NB4 (cell line): ENCODE data around the gene ZBTB3.

Source experiments
- CTCF ChIP-seq: IDR thresholded peaks from one replicate; pipeline ENCODE4 v1.5.1; 2012; ENCODE audit warnings: low read depth, low read length
- MAX ChIP-seq: IDR thresholded peaks from 2 replicates; pipeline ENCODE4 v1.6.1; 2011; ENCODE audit warnings: low read depth, low read length
- POLR2A ChIP-seq: IDR thresholded peaks from 2 replicates; pipeline ENCODE4 v1.6.1; 2011; ENCODE audit warnings: mild to moderate bottlenecking; ENCODE audit not compliant: insufficient read length; ENCODE audit errors: extremely low read depth

GRCh38 chr11:62712861-62713260, 41.1 kb downstream of the ZBTB3 start:
- TF ChIP-seq CTCF: no peak
- no peak for TF ChIP-seq POLR2A
- TF ChIP-seq MAX: no peak
